Measurements from ENCODE around the gene WNK1.

GRCh38 chr12:720231-720941 is 32.0 kb upstream of the WNK1 start:
- TF ChIP-seq CTCF (IDR thresholded peaks at IDR 0.05) (no peak), POLR2A (IDR thresholded peaks at IDR 0.05) (no peak)
